GM12892 (cell line): ENCODE measurements around the gene PLAA. TPM values are rescaled to one million over a fixed set of nuclear protein-coding genes. Genes with fewer than 3 reads are reported as not detected.
A peak's percentile ranks its signal among the peaks of the same experiment; 100 is the strongest.

Experiments
- DNase-seq: peaks from one replicate; pipeline ENCODE4 v3.0.0; 2011; ENCODE audit not compliant: insufficient read length
- FAIRE-seq: peaks from 2 replicates; lab custom pipeline; 2011; peaks lifted over from hg19 to GRCh38; lab: Jason Lieb, UNC
- POLR2A ChIP-seq: IDR thresholded peaks from 2 replicates; pipeline ENCODE4 v1.6.1; 2011; ENCODE audit warnings: low read depth, low read length, control low read depth
- POLR2AphosphoS5 ChIP-seq: IDR thresholded peaks from 2 replicates; pipeline ENCODE4 v1.6.1; 2011; ENCODE audit warnings: low read depth, low read length, control low read depth
- TAF1 ChIP-seq: IDR thresholded peaks from 2 replicates; pipeline ENCODE4 v1.6.1; 2011; ENCODE audit warnings: low read depth, mild to moderate bottlenecking, control low read depth, low read length, borderline replicate concordance
- polyA plus RNA-seq: library from polyadenylated mRNA; unstranded; fragments of >200 nt; gene quantifications from one replicate; pipeline ENCODE4 v1.2.1, GENCODE V29; 2012; ENCODE audit warnings: missing spikeins, inconsistent platforms; ENCODE audit not compliant: missing spikeins

The PLAA gene
- polyA plus RNA-seq, result 23.3 TPM

DNA sequence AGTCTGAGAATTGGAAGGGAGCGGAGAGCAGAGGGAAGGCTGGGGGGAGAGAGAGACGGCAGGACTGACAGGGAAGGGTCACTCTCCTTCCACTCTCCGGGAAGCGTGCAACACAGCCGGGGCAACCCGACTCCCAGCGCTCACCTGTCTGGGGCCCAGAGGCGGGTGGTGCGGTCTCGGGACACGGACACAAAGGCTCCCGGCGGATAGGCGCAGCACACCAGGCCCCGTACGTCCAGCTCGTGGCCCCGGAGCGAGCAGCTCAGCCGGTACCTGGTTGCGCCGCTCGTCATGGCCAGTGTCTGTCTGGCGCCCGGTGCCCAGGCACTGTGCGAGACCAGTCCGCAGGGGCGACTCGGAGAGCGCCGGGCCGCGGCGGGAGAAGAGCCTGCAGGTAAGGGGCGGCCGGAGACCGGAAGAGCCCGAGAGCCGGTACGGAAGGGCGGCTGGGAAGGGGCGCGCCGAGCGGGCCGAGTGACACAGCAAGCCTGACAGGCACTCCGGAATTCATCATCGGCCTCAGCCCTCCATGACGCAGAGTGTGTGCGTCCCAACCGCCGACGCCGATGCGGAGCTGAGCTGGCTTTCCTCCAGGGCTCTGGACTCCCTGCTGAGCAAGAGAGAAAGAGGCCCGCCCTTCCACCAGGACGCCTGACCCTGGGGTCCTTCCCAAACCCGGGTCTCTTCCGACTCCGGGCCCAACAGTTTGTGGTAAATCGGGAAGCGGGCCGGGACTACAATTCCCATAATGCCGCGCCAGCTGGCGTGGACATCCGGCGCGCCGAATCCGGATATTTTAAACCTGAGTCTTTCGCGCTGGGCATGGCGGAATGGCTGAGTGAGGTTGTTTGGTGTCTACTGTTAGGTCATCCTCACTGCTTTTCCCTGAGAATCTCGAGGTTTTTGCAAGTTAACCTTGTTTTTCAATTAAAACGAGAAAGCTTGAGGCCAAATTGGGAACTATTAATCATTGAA, at the start of gene PLAA:
TSS of gene PLAA (minus strand) at position 490 of the 975 bp plus-strand sequence. CDS start at position 293, 197 bp downstream.
- FAIRE-seq, result peak; percentile 93
- DNase-seq, result peak; percentile 82
- TF ChIP-seq POLR2A, result peak; percentile 74
- peak; percentile 77 for TF ChIP-seq TAF1
- TF ChIP-seq POLR2AphosphoS5, result peak; percentile 73

- no peak for FAIRE-seq
- TF ChIP-seq POLR2AphosphoS5 (no peak), TAF1 (no peak), POLR2A (no peak)
- no peak for DNase-seq
These were observed 48.8 kb upstream of the PLAA start for GRCh38 chr9:26995810-26996209.

- DNase-seq, result no peak
- TF ChIP-seq POLR2A (no peak), POLR2AphosphoS5 (no peak), TAF1 (no peak)
- FAIRE-seq, result peak; percentile 89
These were observed 36.3 kb upstream of the PLAA start for GRCh38 chr9:26983340-26983739.

GRCh38 chr9:26975728-26976707, 29.0 kb upstream of the PLAA start:
- no peak for FAIRE-seq
- no peak for DNase-seq
- no peak for TF ChIP-seq POLR2A
- TF ChIP-seq POLR2AphosphoS5, result no peak
- no peak for TF ChIP-seq TAF1

- FAIRE-seq (no peak), DNase-seq (no peak)
- TF ChIP-seq POLR2AphosphoS5 (no peak), POLR2A (no peak), TAF1 (no peak)
These were observed 27.9 kb upstream of the PLAA start for GRCh38 chr9:26974927-26975326.

DNA sequence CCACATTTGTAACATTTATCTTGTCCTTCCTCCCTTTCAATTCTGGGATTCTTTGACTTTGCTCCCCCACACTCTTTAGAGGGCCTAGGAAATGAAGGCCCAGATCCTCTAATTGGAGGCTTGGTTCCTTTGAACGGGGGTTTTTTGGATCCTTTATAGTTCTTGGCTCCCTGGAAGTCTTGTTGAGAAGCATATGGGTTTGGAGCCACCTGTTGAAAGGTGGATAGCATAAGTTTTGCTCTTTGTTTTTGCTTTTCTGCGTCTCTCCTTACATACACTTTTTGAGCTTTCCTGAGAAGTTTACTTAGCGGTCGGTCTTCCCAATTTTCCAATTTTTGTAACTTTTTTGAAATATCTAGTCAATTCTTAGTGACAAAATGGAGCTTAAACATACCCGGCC, 26.9 kb upstream of the PLAA start:
- DNase-seq (no peak), FAIRE-seq (no peak)

DNA sequence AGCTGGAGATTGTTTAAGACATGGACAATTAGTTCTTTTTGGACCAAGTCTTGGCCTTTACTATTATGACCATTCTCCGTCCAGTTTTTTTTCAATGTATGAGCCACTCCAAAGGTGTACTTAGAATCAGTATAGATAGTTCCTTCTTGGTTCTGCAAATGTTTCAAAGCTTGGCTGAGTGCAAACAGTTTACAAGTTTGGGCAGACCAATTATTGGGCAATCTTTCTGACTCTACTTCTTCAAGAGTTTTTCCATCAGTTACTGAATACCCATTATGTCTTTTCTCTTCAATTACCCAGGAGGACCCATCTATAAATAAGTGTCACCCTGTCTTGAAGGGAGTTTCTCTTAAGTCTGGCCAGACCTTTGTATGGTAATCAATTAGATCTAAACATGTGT, 24.7 kb upstream of the PLAA start:
- DNase-seq (no peak), FAIRE-seq (no peak)
- TF ChIP-seq POLR2AphosphoS5 (no peak), POLR2A (no peak), TAF1 (no peak)

More for the DNA sequence above, 26.9 kb upstream of the PLAA start:
- TF ChIP-seq TAF1 (no peak), POLR2AphosphoS5 (no peak), POLR2A (no peak)

DNA sequence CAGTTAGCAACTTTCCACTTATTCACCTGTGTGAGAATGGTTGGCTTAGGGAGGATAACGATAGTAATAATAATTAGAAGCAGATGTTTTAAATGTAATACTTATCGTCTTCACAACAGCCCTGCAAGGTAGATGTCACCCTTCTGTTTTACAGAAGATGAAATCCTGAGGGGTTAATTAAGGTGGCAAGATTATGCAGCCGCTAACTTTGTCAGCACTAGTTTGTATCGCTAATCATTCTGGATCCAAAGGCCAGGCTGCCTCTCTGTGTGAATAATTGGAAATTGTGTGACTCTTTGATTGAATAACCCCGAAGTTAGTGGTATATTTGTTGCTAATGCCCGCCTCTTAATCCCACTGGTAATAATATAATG, 9.8 kb upstream of the PLAA start:
- no peak for TF ChIP-seq POLR2A
- no peak for TF ChIP-seq POLR2AphosphoS5
- no peak for TF ChIP-seq TAF1
- no peak for DNase-seq
- no peak for FAIRE-seq

- peak; percentile 97 for FAIRE-seq
- 0 out of 2 replicates have a peak, but pooled peaks have one; percentile 31 for TF ChIP-seq POLR2AphosphoS5
- TF ChIP-seq TAF1, result no peak
- peak; percentile 75 for TF ChIP-seq POLR2A
- peak; percentile 88 for DNase-seq
These were observed 9.1 kb upstream of the PLAA start, which contains the start of gene IFT74 for GRCh38 chr9:26955921-26956859. TSS of gene IFT74 (plus strand) at chr9:26956412. CDS start at chr9:26961968, 5,556 bp downstream.

GRCh38 chr9:26955222-26955903, 8.3 kb upstream of the PLAA start:
- FAIRE-seq (peak; percentile 21), DNase-seq (no peak)

More at GRCh38 chr9:26955222-26955903, 8.3 kb upstream of the PLAA start:
- TF ChIP-seq POLR2A, result peak; percentile 51; the same call in 1 of the 2 replicates
- TF ChIP-seq POLR2AphosphoS5, result no peak; the same call in 1 of the 2 replicates
- TF ChIP-seq TAF1, result no peak
